Activated CD4-positive, alpha-beta T cell treated with anti-CD3 and anti-CD28 coated beads, Interleukin-2, Interleukin-4, amounts not matched to agents 100 ng/mL and 50 ng/mL, durations not matched to agents 16 hours and 8 hours (primary cell): ENCODE results near the gene PLIN5.

Experiments
- DNase-seq: peaks from one replicate; pipeline ENCODE4 v3.0.0-alpha.2; 2020; ENCODE audit warnings: low spot score

The PLIN5 gene

GRCh38 chr19:4522291-4523002 lies 12.6 kb downstream of the PLIN5 start:
- no peak for DNase-seq

- DNase-seq: no peak
These were observed 13.2 kb downstream of the PLIN5 start for GRCh38 chr19:4521888-4522242.

GRCh38 chr19:4521170-4521887 lies 13.7 kb downstream of the PLIN5 start:
- no peak for DNase-seq

GRCh38 chr19:4519521-4520277 lies 15.3 kb downstream of the PLIN5 start:
- DNase-seq: no peak

- DNase-seq: no peak
These were observed 15.9 kb downstream of the PLIN5 start for GRCh38 chr19:4519172-4519496.

GRCh38 chr19:4518345-4519171 lies 16.5 kb downstream of the PLIN5 start, which contains the start of gene PLIN4:
Gene PLIN4 (minus strand): TSS chr19:4518486. CDS start chr19:4518272, 214 bp downstream.
- no peak for DNase-seq

GRCh38 chr19:4517451-4518057 lies 17.5 kb downstream of the PLIN5 start:
- DNase-seq: no peak

GRCh38 chr19:4516939-4517300 lies 18.1 kb downstream of the PLIN5 start:
- DNase-seq: no peak

- DNase-seq: no peak
These were observed 18.7 kb downstream of the PLIN5 start for GRCh38 chr19:4516199-4516938.

GRCh38 chr19:4515732-4516131 lies 19.3 kb downstream of the PLIN5 start:
- DNase-seq: no peak

GRCh38 chr19:4513248-4513647 lies 21.8 kb downstream of the PLIN5 start:
- no peak for DNase-seq

- no peak for DNase-seq
These were observed 23.0 kb downstream of the PLIN5 start for GRCh38 chr19:4512070-4512469.

GRCh38 chr19:4511300-4512054 lies 23.5 kb downstream of the PLIN5 start:
- no peak for DNase-seq

GRCh38 chr19:4510435-4511255 lies 24.4 kb downstream of the PLIN5 start:
- no peak for DNase-seq

- no peak for DNase-seq
These were observed 26.3 kb downstream of the PLIN5 start for GRCh38 chr19:4508698-4509097.

GRCh38 chr19:4507804-4508203 lies 27.2 kb downstream of the PLIN5 start:
- DNase-seq: no peak

GRCh38 chr19:4507150-4507452 lies 27.9 kb downstream of the PLIN5 start:
- DNase-seq: no peak

GRCh38 chr19:4506449-4507149 lies 28.4 kb downstream of the PLIN5 start:
- peak; percentile 6 for DNase-seq
